Large intestine (tissue), 3 donors: ENCODE data around the gene TGFBR1. TPM values are rescaled to one million over a fixed set of nuclear protein-coding genes. Genes with fewer than 3 reads are reported as not detected.

ENCODE experiments used
- DNase-seq, 2 donors: peaks; one replicate each; pipeline versions ENCODE4 v3.0.0 to v3.0.0-alpha.2; 2013
- H3K27ac ChIP-seq: one replicate; pipeline ENCODE4 v1.5.1; 2013; ENCODE audit warnings: low read length
- H3K27me3 ChIP-seq: 2 replicates; pipeline ENCODE4 v1.6.1; 2013; ENCODE audit warnings: low read length; ENCODE audit not compliant: control insufficient read depth, insufficient read depth
- H3K36me3 ChIP-seq: 2 replicates; pipeline ENCODE4 v1.6.1; 2013; ENCODE audit warnings: low read length; ENCODE audit not compliant: control insufficient read depth, insufficient read depth
- H3K4me1 ChIP-seq: one replicate; pipeline ENCODE4 v1.6.1; 2013; ENCODE audit warnings: low read length; ENCODE audit not compliant: control insufficient read depth, insufficient read depth
- H3K4me3 ChIP-seq: one replicate; pipeline ENCODE4 v1.5.1; 2013; ENCODE audit warnings: low read length
- H3K9me3 ChIP-seq: one replicate; pipeline ENCODE4 v1.6.1; 2013; ENCODE audit warnings: mild to moderate bottlenecking, low read depth, low read length, moderate library complexity; ENCODE audit not compliant: control insufficient read depth
- WGBS: methylation state at CpG from one replicate; pipeline ENCODE4 v1.1.5; 2013; ENCODE audit warnings: low lambda C conversion rate; ENCODE audit not compliant: insufficient coverage; 5-methylcytosine and 5-hydroxymethylcytosine counted together
- polyA plus RNA-seq: library from polyadenylated mRNA; unstranded; fragments of 120-200 nt; gene quantifications from one replicate; pipeline ENCODE4 v1.2.1, GENCODE V29; 2013

Gene TGFBR1
- polyA plus RNA-seq, 1 donor, result 28.6 TPM

GRCh38 chr9:99075246-99075912, 29.5 kb upstream of the TGFBR1 start:
- no peak for DNase-seq
- Histone ChIP-seq H3K27me3 (no peaks in the 10 kb centered on the region), H3K4me1 (no peaks in the 10 kb centered on the region), H3K27ac (no peak overlapping the region), H3K4me3 (no peak overlapping the region), H3K9me3 (no peaks in the 10 kb centered on the region), H3K36me3 (no peaks in the 10 kb centered on the region)
- WGBS, result no CpG with 5 or more reads among the region's 6 CpGs

DNA sequence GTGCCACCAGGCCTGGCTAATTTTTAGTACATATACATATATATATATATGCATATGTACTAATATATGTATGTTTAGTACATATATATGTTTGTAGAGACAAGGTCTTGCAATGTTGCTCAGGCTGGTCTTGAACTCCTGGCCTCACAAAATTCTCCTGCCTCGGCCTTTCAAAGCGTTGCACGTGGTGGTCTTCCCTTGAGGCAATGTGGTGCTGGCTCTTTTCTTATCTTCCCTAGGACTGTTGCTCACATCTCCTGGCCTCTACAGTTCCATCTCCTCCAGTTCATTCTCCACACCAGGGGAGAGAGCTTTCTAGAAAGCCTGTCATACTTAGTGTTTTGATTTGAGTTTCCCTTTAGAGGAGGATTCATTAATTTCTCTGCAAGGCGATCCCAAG, 28.9 kb upstream of the TGFBR1 start:
- no peaks in the 10 kb centered on the region for H3K27me3 ChIP-seq
- H3K9me3 ChIP-seq, result no peaks in the 10 kb centered on the region
- H3K27ac ChIP-seq, result no peak overlapping the region
- H3K36me3 ChIP-seq, result no peaks in the 10 kb centered on the region
- H3K4me3 ChIP-seq, result no peak overlapping the region
- no peak for DNase-seq
- WGBS, result 100% methylated on average over 1 of the region's 4 CpGs
- H3K4me1 ChIP-seq, result no peaks in the 10 kb centered on the region

DNA sequence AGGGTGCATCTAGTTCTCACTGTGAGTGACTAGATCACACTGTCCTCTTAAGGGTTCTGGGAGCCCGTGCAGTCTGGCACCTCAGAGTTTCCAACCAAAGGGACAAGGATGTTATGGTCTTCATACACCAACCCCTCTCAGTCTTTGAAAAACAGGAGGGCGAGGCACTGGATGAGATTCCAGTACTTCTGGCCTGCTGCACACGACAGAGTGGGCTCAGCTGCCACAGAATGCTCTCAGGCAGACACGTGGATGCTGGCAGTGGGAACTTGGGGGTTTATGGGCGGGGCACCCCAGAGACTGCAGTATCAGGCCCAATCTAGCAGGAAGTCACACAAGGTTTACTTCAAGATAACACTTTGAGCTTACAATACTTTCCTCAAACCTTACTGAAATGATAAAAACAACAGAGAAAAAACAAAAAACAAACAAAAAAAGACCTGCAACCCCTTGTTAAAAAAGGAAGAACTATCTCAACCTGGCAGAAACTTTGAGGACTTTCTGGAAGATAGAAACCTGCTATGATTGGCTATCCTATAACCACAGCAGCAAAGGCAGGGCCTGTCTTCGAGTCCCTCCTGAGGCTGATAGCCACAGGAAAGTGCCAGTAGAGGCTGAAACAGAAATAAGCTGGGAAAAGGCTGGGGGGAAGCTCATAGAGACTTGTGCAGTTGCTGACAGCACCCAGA, 28.3 kb upstream of the TGFBR1 start:
- no peaks in the 10 kb centered on the region for H3K9me3 ChIP-seq
- no peaks in the 10 kb centered on the region for H3K27me3 ChIP-seq
- no peaks in the 10 kb centered on the region for H3K4me1 ChIP-seq
- no peak overlapping the region for H3K4me3 ChIP-seq
- H3K36me3 ChIP-seq, result no peaks in the 10 kb centered on the region
- DNase-seq, result no peak
- no CpG with 5 or more reads among the region's 6 CpGs for WGBS
- H3K27ac ChIP-seq, result no peak overlapping the region

GRCh38 chr9:99078717-99079116, 26.2 kb upstream of the TGFBR1 start:
- Histone ChIP-seq H3K27ac (no peak overlapping the region), H3K36me3 (no peaks in the 10 kb centered on the region), H3K4me3 (no peak overlapping the region), H3K9me3 (no peaks in the 10 kb centered on the region), H3K4me1 (no peaks in the 10 kb centered on the region), H3K27me3 (peaks cover 4% of the 10 kb centered on the region)
- DNase-seq, result no peak
- no CpG with 5 or more reads among the region's 2 CpGs for WGBS

- no CpG with 5 or more reads among the region's 3 CpGs for WGBS
- no peaks in the 10 kb centered on the region for H3K9me3 ChIP-seq
- no peak overlapping the region for H3K27ac ChIP-seq
- no peak for DNase-seq
- no peaks in the 10 kb centered on the region for H3K4me1 ChIP-seq
- H3K27me3 ChIP-seq, result peaks cover 4% of the 10 kb centered on the region
- no peaks in the 10 kb centered on the region for H3K36me3 ChIP-seq
- H3K4me3 ChIP-seq, result no peak overlapping the region
Observed at GRCh38 chr9:99079542-99079941, 25.4 kb upstream of the TGFBR1 start.

- DNase-seq, result no peak
- Histone ChIP-seq H3K4me1 (no peaks in the 10 kb centered on the region), H3K9me3 (no peaks in the 10 kb centered on the region), H3K4me3 (no peak overlapping the region), H3K27ac (no peak overlapping the region), H3K36me3 (no peaks in the 10 kb centered on the region), H3K27me3 (peaks cover 6% of the 10 kb centered on the region)
- 88% methylated on average over 4 of the region's 6 CpGs for WGBS
Observed at GRCh38 chr9:99083051-99083450, 21.9 kb upstream of the TGFBR1 start.

- no peaks in the 10 kb centered on the region for H3K4me1 ChIP-seq
- H3K4me3 ChIP-seq, result no peak overlapping the region
- peaks cover 6% of the 10 kb centered on the region for H3K27me3 ChIP-seq
- DNase-seq, result no peak
- no peaks in the 10 kb centered on the region for H3K36me3 ChIP-seq
- H3K27ac ChIP-seq, result no peak overlapping the region
- no peaks in the 10 kb centered on the region for H3K9me3 ChIP-seq
- WGBS, result 66% methylated on average over 6 of the region's 12 CpGs
Observed at GRCh38 chr9:99085949-99086948, 18.7 kb upstream of the TGFBR1 start.

DNA sequence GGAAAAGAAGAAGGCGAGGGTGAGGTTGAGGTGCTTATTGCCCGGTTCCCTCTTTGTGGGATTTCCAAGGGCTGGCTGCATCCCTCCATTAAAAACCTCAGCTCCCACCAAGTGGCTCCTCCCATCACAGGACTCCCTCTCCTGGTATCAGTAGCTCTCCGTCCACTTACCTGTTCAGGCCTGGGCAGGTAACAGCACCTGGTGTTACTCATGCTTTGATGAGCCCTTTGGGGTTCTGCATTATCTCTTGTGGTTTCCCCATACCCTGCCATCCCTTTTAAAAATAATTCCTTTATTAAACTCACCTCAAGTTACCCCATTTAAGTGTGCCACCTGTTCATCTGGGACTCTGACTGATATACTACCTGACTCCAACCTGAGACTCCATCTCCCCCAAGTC, 17.5 kb upstream of the TGFBR1 start:
- no CpG with 5 or more reads among the region's 3 CpGs for WGBS
- Histone ChIP-seq H3K27ac (no peak overlapping the region), H3K4me1 (no peaks in the 10 kb centered on the region), H3K36me3 (no peaks in the 10 kb centered on the region), H3K4me3 (no peak overlapping the region), H3K9me3 (no peaks in the 10 kb centered on the region), H3K27me3 (peaks cover 6% of the 10 kb centered on the region)
- no peak for DNase-seq

GRCh38 chr9:99090336-99091130, 14.4 kb upstream of the TGFBR1 start:
- no CpG with 5 or more reads among the region's 5 CpGs for WGBS
- Histone ChIP-seq H3K27ac (no peak overlapping the region), H3K36me3 (no peaks in the 10 kb centered on the region), H3K4me3 (no peak overlapping the region), H3K9me3 (no peaks in the 10 kb centered on the region), H3K27me3 (peaks cover 2% of the 10 kb centered on the region), H3K4me1 (no peaks in the 10 kb centered on the region)
- no peak for DNase-seq
